HL-60 (cell line): ENCODE data around the gene CHD9.

Experiments used
- POLR2AphosphoS5 ChIP-seq: IDR thresholded peaks from 2 replicates; pipeline ENCODE4 v1.6.1; 2012; ENCODE audit warnings: low read depth
- TF ChIP-seq, protein P1 (sequence below): IDR thresholded peaks from one replicate; pipeline ENCODE4 v1.5.1; 2011; ENCODE audit warnings: low read length, control low read depth, inconsistent platforms; ENCODE audit not compliant: insufficient read depth

- TF ChIP-seq, protein P1, sequence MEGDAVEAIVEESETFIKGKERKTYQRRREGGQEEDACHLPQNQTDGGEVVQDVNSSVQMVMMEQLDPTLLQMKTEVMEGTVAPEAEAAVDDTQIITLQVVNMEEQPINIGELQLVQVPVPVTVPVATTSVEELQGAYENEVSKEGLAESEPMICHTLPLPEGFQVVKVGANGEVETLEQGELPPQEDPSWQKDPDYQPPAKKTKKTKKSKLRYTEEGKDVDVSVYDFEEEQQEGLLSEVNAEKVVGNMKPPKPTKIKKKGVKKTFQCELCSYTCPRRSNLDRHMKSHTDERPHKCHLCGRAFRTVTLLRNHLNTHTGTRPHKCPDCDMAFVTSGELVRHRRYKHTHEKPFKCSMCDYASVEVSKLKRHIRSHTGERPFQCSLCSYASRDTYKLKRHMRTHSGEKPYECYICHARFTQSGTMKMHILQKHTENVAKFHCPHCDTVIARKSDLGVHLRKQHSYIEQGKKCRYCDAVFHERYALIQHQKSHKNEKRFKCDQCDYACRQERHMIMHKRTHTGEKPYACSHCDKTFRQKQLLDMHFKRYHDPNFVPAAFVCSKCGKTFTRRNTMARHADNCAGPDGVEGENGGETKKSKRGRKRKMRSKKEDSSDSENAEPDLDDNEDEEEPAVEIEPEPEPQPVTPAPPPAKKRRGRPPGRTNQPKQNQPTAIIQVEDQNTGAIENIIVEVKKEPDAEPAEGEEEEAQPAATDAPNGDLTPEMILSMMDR, result no peak
- no peak for TF ChIP-seq POLR2AphosphoS5
Measured at GRCh38 chr16:53187775-53188174, 133.0 kb downstream of the CHD9 start.
